K562 treated with DMSO at 1 percent for 24 hours (cell line): ENCODE data around the gene MAGEB6. TPM values are rescaled to one million over a fixed set of nuclear protein-coding genes. Genes with fewer than 3 reads are reported as not detected.

Experiments used
- total RNA-seq: library from RNA; unstranded; fragments of 300-600 nt; gene quantifications from 2 replicates; pipeline ENCODE4 v1.2.3, GENCODE V29; 2022; ENCODE audit warnings: low read depth; ENCODE audit not compliant: insufficient read depth

Gene MAGEB6
- 0.56 and 0.63 TPM in 2 replicates for total RNA-seq

GRCh38 chrX:26192204-26192603, at the start of gene MAGEB6:
Gene MAGEB6, plus strand, starts transcription at chrX:26192440. Its CDS starts 1,407 bp downstream, at chrX:26193847.

GRCh38 chrX:26160301-26160700, 31.9 kb upstream of the MAGEB6 start, which contains the start of gene MAGEB6B:
Gene MAGEB6B, plus strand, starts transcription at chrX:26160601. Its CDS starts 0 bp downstream, at chrX:26160601.

GRCh38 chrX:26215869-26216268, 23.6 kb downstream of the MAGEB6 start, which contains the start of gene MAGEB5:
Gene MAGEB5, plus strand, starts transcription at chrX:26216169. Its CDS starts 1,133 bp downstream, at chrX:26217302.

Other genes with a start within 250 kb of the MAGEB6 start
- not detected in 2 replicates for gene MAGEB18, start 54.1 kb upstream of the MAGEB6 start, total RNA-seq
- gene MAGEB6B, start 31.8 kb upstream of the MAGEB6 start, total RNA-seq: not detected in 2 replicates
- not detected in 2 replicates for gene MAGEB5, start 23.7 kb downstream of the MAGEB6 start, total RNA-seq